WTC11 (cell line): ENCODE data around the gene TEP1. TPM values are rescaled to one million over a fixed set of nuclear protein-coding genes. Genes with fewer than 3 reads are reported as not detected.

Source experiments
- ATAC-seq: fragments of 200-7000 bp; cut with Tn5 transposase; 2 replicates; pipeline ENCODE4 v1.10.0; 2021; ENCODE audit warnings: mild to moderate bottlenecking, moderate library complexity
- CTCF ChIA-PET: fragments of 300-600 bp; sonication (Branson Sonifier 250); formaldehyde crosslinking; loops from one replicate; lab custom pipeline; 2021; ENCODE audit warnings: antibody characterized with exemption; lab: Charles Lee
- POLR2A ChIA-PET: fragments of 350-600 bp; sonication (Branson Sonifier 250); formaldehyde crosslinking; loops from one replicate; lab custom pipeline; 2021; ENCODE audit warnings: antibody characterized with exemption; lab: Charles Lee
- DNase-seq: peaks from one replicate; pipeline ENCODE4 v3.0.0; 2021; ENCODE audit warnings: low spot score
- H3K27ac Mint-ChIP-seq: 2 replicates; pipeline ENCODE4 v1.8.0; 2021; ENCODE audit warnings: mixed read lengths
- H3K27me3 Mint-ChIP-seq: 2 replicates; pipeline ENCODE4 v1.8.0; 2021; ENCODE audit warnings: low read depth, mild to moderate bottlenecking, moderate library complexity, mixed read lengths
- H3K36me3 Mint-ChIP-seq: 2 replicates; pipeline ENCODE4 v1.8.0; 2021; ENCODE audit warnings: mixed read lengths
- H3K4me1 Mint-ChIP-seq: 2 replicates; pipeline ENCODE4 v1.8.0; 2022; ENCODE audit warnings: mixed read lengths
- H3K4me3 Mint-ChIP-seq: 2 replicates; pipeline ENCODE4 v1.8.0; 2021; ENCODE audit warnings: mild to moderate bottlenecking, moderate library complexity, mixed read lengths
- H3K9me3 Mint-ChIP-seq: 2 replicates; pipeline ENCODE4 v1.8.0; 2021; ENCODE audit warnings: mixed read lengths
- ATF1 ChIP-seq: sonication (generic); formaldehyde crosslinking; IDR thresholded peaks from 2 replicates; pipeline ENCODE4 v1.8.1; 2023; ENCODE audit warnings: mild to moderate bottlenecking, moderate library complexity, missing genetic modification reagents
- CBFB ChIP-seq: sonication (generic); formaldehyde crosslinking; IDR thresholded peaks from 2 replicates; pipeline ENCODE4 v1.8.1; 2022; ENCODE audit warnings: mild to moderate bottlenecking, low read depth, missing genetic modification reagents
- GABPB1 ChIP-seq: sonication (generic); formaldehyde crosslinking; IDR thresholded peaks from 2 replicates; pipeline ENCODE4 v1.8.1; 2023; ENCODE audit warnings: mild to moderate bottlenecking, missing genetic modification reagents
- GRHL2 ChIP-seq: fragments of 250-450 bp; sonication (Bioruptor Pico); IDR thresholded peaks from 2 replicates; pipeline ENCODE4 v1.8.0; 2022; ENCODE audit warnings: mild to moderate bottlenecking, moderate library complexity; ENCODE audit not compliant: insufficient replicate concordance, severe bottlenecking
- GTF2I ChIP-seq: fragments of 250-450 bp; sonication (Bioruptor Pico); conservative IDR thresholded peaks from 2 replicates; pipeline ENCODE4 v1.4.0; 2021; ENCODE audit warnings: mild to moderate bottlenecking
- USF1 ChIP-seq: sonication (generic); formaldehyde crosslinking; IDR thresholded peaks from 2 replicates; pipeline ENCODE4 v1.8.0; 2022; ENCODE audit warnings: mild to moderate bottlenecking, missing genetic modification reagents
- USF2 ChIP-seq: sonication (generic); formaldehyde crosslinking; IDR thresholded peaks from 2 replicates; pipeline ENCODE4 v1.8.1; 2023; ENCODE audit warnings: mild to moderate bottlenecking, missing genetic modification reagents, moderate library complexity
- ZNF138 ChIP-seq: sonication (generic); formaldehyde crosslinking; conservative IDR thresholded peaks from 2 replicates; pipeline ENCODE4 v1.8.1; 2022; ENCODE audit warnings: mild to moderate bottlenecking, moderate library complexity, missing genetic modification reagents
- ZNF317 ChIP-seq: sonication (generic); formaldehyde crosslinking; IDR thresholded peaks from 2 replicates; pipeline ENCODE4 v1.8.1; 2023; ENCODE audit warnings: low read depth, mild to moderate bottlenecking, moderate library complexity, missing genetic modification reagents, borderline replicate concordance
- ZNF423 ChIP-seq: fragments of 250-450 bp; sonication (Bioruptor Pico); IDR thresholded peaks from 2 replicates; pipeline ENCODE4 v2.1.2; 2022; ENCODE audit warnings: mild to moderate bottlenecking, moderate library complexity
- ZNF532 ChIP-seq: fragments of 250-450 bp; sonication (Bioruptor Pico); IDR thresholded peaks from 2 replicates; pipeline ENCODE4 v1.9.0; 2021; ENCODE audit warnings: mild to moderate bottlenecking, borderline replicate concordance
- ZSCAN18 ChIP-seq: fragments of 250-450 bp; sonication (Bioruptor Pico); IDR thresholded peaks from 2 replicates; pipeline ENCODE4 v2.1.2; 2022; ENCODE audit warnings: mild to moderate bottlenecking, moderate library complexity
- total RNA-seq: library from RNA; stranded (reverse); gene quantifications from 3 replicates; pipeline ENCODE4 v1.2.3, GENCODE V29; 2021
- TF ChIP-seq, protein P1 (sequence below): sonication (generic); formaldehyde crosslinking; IDR thresholded peaks from 2 replicates; pipeline ENCODE4 v1.8.0; 2022; ENCODE audit warnings: mild to moderate bottlenecking, missing genetic modification reagents
- TF ChIP-seq, protein P2 (sequence below): sonication (generic); formaldehyde crosslinking; IDR thresholded peaks from 2 replicates; pipeline ENCODE4 v1.8.1; 2022; ENCODE audit warnings: low read depth, missing genetic modification reagents, borderline replicate concordance
- TF ChIP-seq, protein P3 (sequence below): fragments of 250-450 bp; sonication (Bioruptor Pico); IDR thresholded peaks from 2 replicates; pipeline ENCODE4 v1.9.0; 2021; ENCODE audit warnings: mild to moderate bottlenecking

Gene TEP1
- total RNA-seq, 1 experiment from 2014 or later, result 16.0 TPM

DNA sequence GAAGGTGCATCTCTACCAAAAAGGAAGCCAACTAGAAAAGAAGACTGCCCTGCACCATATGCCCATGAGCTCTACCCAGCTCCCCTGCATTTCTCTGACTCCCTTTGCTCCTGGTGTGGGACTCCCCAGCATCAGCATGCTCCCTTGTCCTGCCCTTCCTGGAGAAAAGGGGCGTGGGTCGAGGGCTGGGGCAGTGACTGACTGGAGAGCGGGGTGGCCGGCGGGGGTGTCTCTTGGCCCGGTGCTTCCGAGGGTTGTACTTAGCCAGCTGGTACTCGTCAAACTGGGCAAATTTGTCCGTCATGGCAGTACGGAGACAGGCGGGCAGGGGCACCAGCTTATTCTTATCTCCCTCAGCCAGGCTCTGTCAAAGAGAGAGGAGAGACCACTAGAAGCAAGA is 9.8 kb downstream of the TEP1 start (continued):
- TF ChIP-seq ZNF532, result no peak
- TF ChIP-seq ZSCAN18 (CRISPR knock-in tag), result no peak
- TF ChIP-seq ZNF423 (CRISPR knock-in tag), result no peak
- no peak for TF ChIP-seq USF2

GRCh38 chr14:20400965-20401593 is 12.2 kb downstream of the TEP1 start:
- POLR2A ChIA-PET, result no interaction called here
- no peak for ATAC-seq
- H3K36me3 Mint-ChIP-seq, result peaks cover 25% of the 10 kb centered on the region

More at GRCh38 chr14:20400965-20401593, 12.2 kb downstream of the TEP1 start:
- Mint-ChIP-seq H3K9me3 (no peaks in the 10 kb centered on the region), H3K4me3 (no peak overlapping the region), H3K27me3 (no peaks in the 10 kb centered on the region), H3K4me1 (no peaks in the 10 kb centered on the region), H3K27ac (no peak overlapping the region)
- TF ChIP-seq GTF2I (CRISPR knock-in tag) (no peak), ZNF317 (CRISPR knock-in tag) (no peak), USF1 (no peak), ATF1 (CRISPR knock-in tag) (no peak), CBFB (CRISPR knock-in tag) (no peak), GABPB1 (no peak), GRHL2 (CRISPR knock-in tag) (no peak), USF2 (no peak), ZNF138 (no peak)
- TF ChIP-seq, protein P1, sequence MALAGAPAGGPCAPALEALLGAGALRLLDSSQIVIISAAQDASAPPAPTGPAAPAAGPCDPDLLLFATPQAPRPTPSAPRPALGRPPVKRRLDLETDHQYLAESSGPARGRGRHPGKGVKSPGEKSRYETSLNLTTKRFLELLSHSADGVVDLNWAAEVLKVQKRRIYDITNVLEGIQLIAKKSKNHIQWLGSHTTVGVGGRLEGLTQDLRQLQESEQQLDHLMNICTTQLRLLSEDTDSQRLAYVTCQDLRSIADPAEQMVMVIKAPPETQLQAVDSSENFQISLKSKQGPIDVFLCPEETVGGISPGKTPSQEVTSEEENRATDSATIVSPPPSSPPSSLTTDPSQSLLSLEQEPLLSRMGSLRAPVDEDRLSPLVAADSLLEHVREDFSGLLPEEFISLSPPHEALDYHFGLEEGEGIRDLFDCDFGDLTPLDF (CRISPR knock-in tag), result no peak
- TF ChIP-seq, protein P2, sequence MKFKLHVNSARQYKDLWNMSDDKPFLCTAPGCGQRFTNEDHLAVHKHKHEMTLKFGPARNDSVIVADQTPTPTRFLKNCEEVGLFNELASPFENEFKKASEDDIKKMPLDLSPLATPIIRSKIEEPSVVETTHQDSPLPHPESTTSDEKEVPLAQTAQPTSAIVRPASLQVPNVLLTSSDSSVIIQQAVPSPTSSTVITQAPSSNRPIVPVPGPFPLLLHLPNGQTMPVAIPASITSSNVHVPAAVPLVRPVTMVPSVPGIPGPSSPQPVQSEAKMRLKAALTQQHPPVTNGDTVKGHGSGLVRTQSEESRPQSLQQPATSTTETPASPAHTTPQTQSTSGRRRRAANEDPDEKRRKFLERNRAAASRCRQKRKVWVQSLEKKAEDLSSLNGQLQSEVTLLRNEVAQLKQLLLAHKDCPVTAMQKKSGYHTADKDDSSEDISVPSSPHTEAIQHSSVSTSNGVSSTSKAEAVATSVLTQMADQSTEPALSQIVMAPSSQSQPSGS (CRISPR knock-in tag), result no peak
- TF ChIP-seq, protein P3, sequence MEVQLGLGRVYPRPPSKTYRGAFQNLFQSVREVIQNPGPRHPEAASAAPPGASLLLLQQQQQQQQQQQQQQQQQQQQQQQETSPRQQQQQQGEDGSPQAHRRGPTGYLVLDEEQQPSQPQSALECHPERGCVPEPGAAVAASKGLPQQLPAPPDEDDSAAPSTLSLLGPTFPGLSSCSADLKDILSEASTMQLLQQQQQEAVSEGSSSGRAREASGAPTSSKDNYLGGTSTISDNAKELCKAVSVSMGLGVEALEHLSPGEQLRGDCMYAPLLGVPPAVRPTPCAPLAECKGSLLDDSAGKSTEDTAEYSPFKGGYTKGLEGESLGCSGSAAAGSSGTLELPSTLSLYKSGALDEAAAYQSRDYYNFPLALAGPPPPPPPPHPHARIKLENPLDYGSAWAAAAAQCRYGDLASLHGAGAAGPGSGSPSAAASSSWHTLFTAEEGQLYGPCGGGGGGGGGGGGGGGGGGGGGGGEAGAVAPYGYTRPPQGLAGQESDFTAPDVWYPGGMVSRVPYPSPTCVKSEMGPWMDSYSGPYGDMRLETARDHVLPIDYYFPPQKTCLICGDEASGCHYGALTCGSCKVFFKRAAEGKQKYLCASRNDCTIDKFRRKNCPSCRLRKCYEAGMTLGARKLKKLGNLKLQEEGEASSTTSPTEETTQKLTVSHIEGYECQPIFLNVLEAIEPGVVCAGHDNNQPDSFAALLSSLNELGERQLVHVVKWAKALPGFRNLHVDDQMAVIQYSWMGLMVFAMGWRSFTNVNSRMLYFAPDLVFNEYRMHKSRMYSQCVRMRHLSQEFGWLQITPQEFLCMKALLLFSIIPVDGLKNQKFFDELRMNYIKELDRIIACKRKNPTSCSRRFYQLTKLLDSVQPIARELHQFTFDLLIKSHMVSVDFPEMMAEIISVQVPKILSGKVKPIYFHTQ (CRISPR knock-in tag), result no peak
- DNase-seq, result no peak
- CTCF ChIA-PET, result no interaction called here
